ENCODE data around the gene DPF3. TPM values are rescaled to one million over a fixed set of nuclear protein-coding genes. Genes with fewer than 3 reads are reported as not detected.
A peak's percentile ranks its signal among the peaks of the same experiment; 100 is the strongest.

DPF3 gene
- total and polyA plus RNA-seq, 9 donors, result 1.3 to 3.9 (median 1.9) TPM

GRCh38 chr14:72699443-72699842 is 194.5 kb downstream of the DPF3 start:
- no peak for DNase-seq
- Histone ChIP-seq H3K36me3 (ENCODE audit: control insufficient read depth, insufficient read depth, low read length) (no peaks in the 10 kb centered on the region), H3K9me3 (replicated peaks; ENCODE audit: control insufficient read depth, low read depth, low read length) (no peaks in the 10 kb centered on the region), H3K4me1 (ENCODE audit: control insufficient read depth, insufficient read depth, low read length) (no peaks in the 10 kb centered on the region), H3K27me3 (ENCODE audit: control insufficient read depth, insufficient read depth, low read length) (peaks cover 7% of the 10 kb centered on the region), H3K4me3 (ENCODE audit: low read length) (no peak overlapping the region), H3K27ac (ENCODE audit: low read length) (no peak overlapping the region)
- WGBS (ENCODE audit: insufficient coverage), result 57% methylated on average over 2 of the region's 4 CpGs

- DNase-seq, result peak; percentile 48
- H3K4me1 ChIP-seq (ENCODE audit: control insufficient read depth, insufficient read depth, low read length), result peaks cover 2% of the 10 kb centered on the region
- H3K9me3 ChIP-seq (replicated peaks; ENCODE audit: control insufficient read depth, low read depth, low read length), result no peaks in the 10 kb centered on the region
- H3K27ac ChIP-seq (ENCODE audit: low read length), result no peak overlapping the region
- no peak overlapping the region for H3K4me3 ChIP-seq (ENCODE audit: low read length)
- H3K36me3 ChIP-seq (ENCODE audit: control insufficient read depth, insufficient read depth, low read length), result no peaks in the 10 kb centered on the region
- WGBS (ENCODE audit: insufficient coverage), result no CpG with 5 or more reads among the region's 3 CpGs
- peaks cover 5% of the 10 kb centered on the region for H3K27me3 ChIP-seq (ENCODE audit: control insufficient read depth, insufficient read depth, low read length)
Measured at GRCh38 chr14:72692696-72693095, 201.2 kb downstream of the DPF3 start.

- Histone ChIP-seq H3K36me3 (ENCODE audit: control insufficient read depth, insufficient read depth, low read length) (no peaks in the 10 kb centered on the region), H3K27ac (ENCODE audit: low read length) (no peak overlapping the region), H3K4me1 (ENCODE audit: control insufficient read depth, insufficient read depth, low read length) (peaks cover 2% of the 10 kb centered on the region), H3K4me3 (ENCODE audit: low read length) (no peak overlapping the region), H3K9me3 (replicated peaks; ENCODE audit: control insufficient read depth, low read depth, low read length) (no peaks in the 10 kb centered on the region), H3K27me3 (ENCODE audit: control insufficient read depth, insufficient read depth, low read length) (peaks cover 5% of the 10 kb centered on the region)
- 92% methylated on average over 8 of the region's 14 CpGs for WGBS (ENCODE audit: insufficient coverage)
- no peak for DNase-seq
Measured at GRCh38 chr14:72690324-72690723, 203.6 kb downstream of the DPF3 start.

GRCh38 chr14:72688990-72689671 is 204.8 kb downstream of the DPF3 start:
- WGBS (ENCODE audit: insufficient coverage), result 61% methylated on average over 9 of the region's 15 CpGs
- Histone ChIP-seq H3K4me3 (ENCODE audit: low read length) (no peak overlapping the region), H3K27ac (ENCODE audit: low read length) (no peak overlapping the region), H3K27me3 (ENCODE audit: control insufficient read depth, insufficient read depth, low read length) (peaks cover 5% of the 10 kb centered on the region), H3K36me3 (ENCODE audit: control insufficient read depth, insufficient read depth, low read length) (no peaks in the 10 kb centered on the region), H3K4me1 (ENCODE audit: control insufficient read depth, insufficient read depth, low read length) (peaks cover 2% of the 10 kb centered on the region), H3K9me3 (replicated peaks; ENCODE audit: control insufficient read depth, low read depth, low read length) (no peaks in the 10 kb centered on the region)
- DNase-seq, result no peak

- Histone ChIP-seq H3K27ac (ENCODE audit: low read length) (no peak overlapping the region), H3K4me3 (ENCODE audit: low read length) (no peak overlapping the region), H3K36me3 (ENCODE audit: control insufficient read depth, insufficient read depth, low read length) (no peaks in the 10 kb centered on the region), H3K9me3 (replicated peaks; ENCODE audit: control insufficient read depth, low read depth, low read length) (no peaks in the 10 kb centered on the region), H3K27me3 (ENCODE audit: control insufficient read depth, insufficient read depth, low read length) (peaks cover 3% of the 10 kb centered on the region), H3K4me1 (ENCODE audit: control insufficient read depth, insufficient read depth, low read length) (no peaks in the 10 kb centered on the region)
- no peak for DNase-seq
- 71% methylated on average over 1 of the region's 2 CpGs for WGBS (ENCODE audit: insufficient coverage)
Measured at GRCh38 chr14:72686832-72687231, 207.1 kb downstream of the DPF3 start.

GRCh38 chr14:72686101-72686500 is 207.8 kb downstream of the DPF3 start:
- Histone ChIP-seq H3K4me3 (ENCODE audit: low read length) (no peak overlapping the region), H3K4me1 (ENCODE audit: control insufficient read depth, insufficient read depth, low read length) (no peaks in the 10 kb centered on the region), H3K27me3 (ENCODE audit: control insufficient read depth, insufficient read depth, low read length) (peaks cover 3% of the 10 kb centered on the region), H3K9me3 (replicated peaks; ENCODE audit: control insufficient read depth, low read depth, low read length) (no peaks in the 10 kb centered on the region), H3K36me3 (ENCODE audit: control insufficient read depth, insufficient read depth, low read length) (no peaks in the 10 kb centered on the region), H3K27ac (ENCODE audit: low read length) (no peak overlapping the region)
- DNase-seq, result no peak
- WGBS (ENCODE audit: insufficient coverage), result no CpG with 5 or more reads among the region's 1 CpG

- Histone ChIP-seq H3K4me3 (ENCODE audit: low read length) (no peak overlapping the region), H3K27me3 (ENCODE audit: control insufficient read depth, insufficient read depth, low read length) (peaks cover 3% of the 10 kb centered on the region), H3K36me3 (ENCODE audit: control insufficient read depth, insufficient read depth, low read length) (no peaks in the 10 kb centered on the region), H3K9me3 (replicated peaks; ENCODE audit: control insufficient read depth, low read depth, low read length) (no peaks in the 10 kb centered on the region), H3K27ac (ENCODE audit: low read length) (no peak overlapping the region), H3K4me1 (ENCODE audit: control insufficient read depth, insufficient read depth, low read length) (no peaks in the 10 kb centered on the region)
- no peak for DNase-seq
- WGBS (ENCODE audit: insufficient coverage), result 100% methylated on average over 1 of the region's 3 CpGs
Measured at GRCh38 chr14:72685456-72685855, 208.4 kb downstream of the DPF3 start.

GRCh38 chr14:72683787-72684186 is 210.1 kb downstream of the DPF3 start:
- Histone ChIP-seq H3K27ac (ENCODE audit: low read length) (no peak overlapping the region), H3K4me1 (ENCODE audit: control insufficient read depth, insufficient read depth, low read length) (peaks cover 16% of the 10 kb centered on the region), H3K27me3 (ENCODE audit: control insufficient read depth, insufficient read depth, low read length) (no peaks in the 10 kb centered on the region), H3K4me3 (ENCODE audit: low read length) (no peak overlapping the region), H3K36me3 (ENCODE audit: control insufficient read depth, insufficient read depth, low read length) (no peaks in the 10 kb centered on the region), H3K9me3 (replicated peaks; ENCODE audit: control insufficient read depth, low read depth, low read length) (no peaks in the 10 kb centered on the region)
- WGBS (ENCODE audit: insufficient coverage), result 95% methylated on average over 2 of the region's 4 CpGs
- no peak for DNase-seq

- Histone ChIP-seq H3K36me3 (ENCODE audit: control insufficient read depth, insufficient read depth, low read length) (no peaks in the 10 kb centered on the region), H3K9me3 (replicated peaks; ENCODE audit: control insufficient read depth, low read depth, low read length) (no peaks in the 10 kb centered on the region), H3K27ac (ENCODE audit: low read length) (no peak overlapping the region), H3K4me3 (ENCODE audit: low read length) (no peak overlapping the region), H3K4me1 (ENCODE audit: control insufficient read depth, insufficient read depth, low read length) (peaks cover 18% of the 10 kb centered on the region), H3K27me3 (ENCODE audit: control insufficient read depth, insufficient read depth, low read length) (no peaks in the 10 kb centered on the region)
- no peak for DNase-seq
- WGBS (ENCODE audit: insufficient coverage), result no CpG with 5 or more reads among the region's 5 CpGs
Measured at GRCh38 chr14:72682188-72682587, 211.7 kb downstream of the DPF3 start.

- H3K4me1 ChIP-seq (ENCODE audit: control insufficient read depth, insufficient read depth, low read length), result peaks cover 20% of the 10 kb centered on the region
- no peaks in the 10 kb centered on the region for H3K36me3 ChIP-seq (ENCODE audit: control insufficient read depth, insufficient read depth, low read length)
- H3K27me3 ChIP-seq (ENCODE audit: control insufficient read depth, insufficient read depth, low read length), result no peaks in the 10 kb centered on the region
- no peak overlapping the region for H3K27ac ChIP-seq (ENCODE audit: low read length)
- no peak overlapping the region for H3K4me3 ChIP-seq (ENCODE audit: low read length)
- no peak for DNase-seq
- 96% methylated on average over 3 of the region's 7 CpGs for WGBS (ENCODE audit: insufficient coverage)
- H3K9me3 ChIP-seq (replicated peaks; ENCODE audit: control insufficient read depth, low read depth, low read length), result no peaks in the 10 kb centered on the region
Measured at GRCh38 chr14:72680853-72681640, 212.9 kb downstream of the DPF3 start.

Measured in muscle of leg (tissue), 11 donors.